NCI-H226 (cell line): Measurements from ENCODE around the gene ASPM.
"Not testable (repeated sequence)": the region's sequence is repeated elsewhere in the genome, so short reads cannot be mapped to it uniquely, and the experiment has no call there.

Experiments used
- DNase-seq: peaks from one replicate; pipeline ENCODE4 v3.0.0-alpha.2; 2015

ASPM gene

GRCh38 chr1:197144570-197145325 lies 1.7 kb downstream of the ASPM start:
- DNase-seq: no peak

GRCh38 chr1:197143276-197143675 lies 3.2 kb downstream of the ASPM start:
- DNase-seq: no peak

DNA sequence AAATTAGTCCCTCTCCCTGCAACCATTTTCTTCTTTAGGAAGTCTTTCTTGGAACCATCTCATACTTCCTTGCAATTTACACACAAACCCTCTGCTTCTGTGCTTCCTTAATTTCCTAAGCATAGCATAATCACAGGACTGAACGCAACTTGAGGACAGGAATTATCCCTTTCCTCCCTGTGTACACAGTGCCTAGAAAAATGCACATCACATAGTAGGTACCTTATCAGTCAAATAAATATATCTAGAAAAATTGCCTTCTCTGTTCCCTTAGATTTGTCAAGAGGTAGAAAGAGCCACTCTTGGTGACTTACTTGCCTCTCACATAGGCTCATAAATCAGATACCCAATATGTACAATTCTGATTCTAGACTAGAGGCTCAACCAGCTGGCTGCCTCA lies 4.9 kb downstream of the ASPM start:
- no peak for DNase-seq

DNA sequence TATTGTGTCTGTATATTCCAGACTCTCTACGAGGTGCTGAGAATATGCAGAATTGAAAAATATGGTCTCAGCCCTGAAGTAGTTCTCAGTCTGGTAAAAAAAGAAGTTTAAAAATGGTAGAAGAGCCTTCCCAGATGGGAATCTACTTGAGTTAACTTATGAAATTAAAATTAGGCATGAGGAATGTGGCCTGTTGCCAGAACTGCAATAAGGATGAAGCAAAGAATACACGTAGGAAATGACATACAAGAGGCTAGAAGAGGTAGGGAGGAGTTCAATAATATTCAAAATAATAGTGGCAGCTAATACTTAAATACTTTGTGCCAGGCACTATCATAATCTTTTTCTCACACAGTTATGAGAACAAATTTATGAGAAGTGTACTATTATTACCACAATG lies 6.3 kb downstream of the ASPM start:
- DNase-seq: no peak

- no peak for DNase-seq
Measured at GRCh38 chr1:197139169-197139568, 7.3 kb downstream of the ASPM start.

- no peak for DNase-seq
Measured at GRCh38 chr1:197137322-197137721, 9.1 kb downstream of the ASPM start.

- DNase-seq: peak; percentile 80
Measured at GRCh38 chr1:197130677-197131304, 15.7 kb downstream of the ASPM start.

DNA sequence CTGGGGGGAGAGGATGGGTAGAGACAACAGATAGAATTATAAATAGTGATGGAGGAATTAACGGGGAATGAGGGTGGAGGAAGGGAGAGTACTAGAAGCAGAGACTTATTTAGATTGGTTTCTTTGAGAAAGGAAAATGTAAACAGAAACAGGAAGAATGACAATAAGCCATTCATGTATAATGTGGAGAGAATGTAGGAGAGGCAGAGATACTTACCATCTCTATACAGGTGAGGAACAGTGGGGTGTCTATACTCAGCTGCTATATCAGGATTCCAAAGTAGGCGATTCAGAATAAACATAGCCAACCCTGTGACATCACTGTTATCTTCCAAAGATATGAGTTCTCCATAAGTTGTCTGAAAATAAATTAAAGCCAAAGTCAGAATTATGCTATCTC lies 16.8 kb downstream of the ASPM start:
- peak; percentile 46 for DNase-seq

DNA sequence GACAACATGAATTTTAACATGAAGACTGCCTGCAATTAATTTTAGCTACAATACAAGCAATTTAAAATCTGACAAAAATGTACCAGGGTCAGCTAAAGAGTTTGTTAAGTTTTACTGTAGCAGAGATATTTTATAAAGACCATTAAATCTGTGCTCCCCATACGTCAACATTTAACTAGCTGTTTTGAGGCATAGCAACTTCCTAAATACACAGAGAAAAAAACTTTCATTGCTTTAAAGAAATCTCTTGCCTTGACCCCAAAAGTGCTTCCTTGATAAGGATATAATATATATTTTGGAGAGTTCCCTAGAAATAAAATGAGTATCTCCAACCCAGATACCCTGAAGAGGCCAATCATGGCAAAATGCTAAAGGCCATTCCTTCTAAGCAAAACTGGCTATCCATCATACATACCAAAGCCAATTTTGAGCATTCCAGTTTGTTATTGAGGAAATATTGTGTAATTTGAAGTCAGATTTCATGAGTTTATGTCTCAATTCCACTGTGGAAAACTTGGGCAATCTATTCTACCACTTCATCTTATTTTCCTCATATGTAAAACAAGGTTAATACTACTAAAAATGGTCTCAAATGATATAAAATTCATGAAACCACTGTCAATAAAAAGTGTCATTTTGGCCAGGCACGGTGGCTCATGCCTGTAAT lies 19.1 kb downstream of the ASPM start:
- DNase-seq: no peak

DNA sequence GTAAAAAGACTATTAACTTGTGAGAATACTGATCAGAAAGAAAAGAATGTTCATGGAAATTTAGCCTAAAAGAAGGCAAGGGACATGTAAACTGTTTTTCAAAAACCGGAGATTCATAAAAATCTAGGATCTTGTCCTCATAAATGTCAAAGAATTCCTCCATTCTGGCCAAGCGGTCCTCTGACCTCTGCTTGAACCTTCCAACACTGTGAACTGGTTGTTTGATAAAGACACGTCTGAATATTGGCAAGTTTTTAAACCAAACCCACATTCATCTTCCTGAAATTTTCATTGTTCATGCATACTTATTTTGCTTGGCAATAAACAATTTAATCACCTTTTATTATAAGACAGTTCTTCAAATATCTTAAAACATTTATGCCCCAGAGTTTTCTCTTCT lies 19.8 kb downstream of the ASPM start:
- no peak for DNase-seq

DNA sequence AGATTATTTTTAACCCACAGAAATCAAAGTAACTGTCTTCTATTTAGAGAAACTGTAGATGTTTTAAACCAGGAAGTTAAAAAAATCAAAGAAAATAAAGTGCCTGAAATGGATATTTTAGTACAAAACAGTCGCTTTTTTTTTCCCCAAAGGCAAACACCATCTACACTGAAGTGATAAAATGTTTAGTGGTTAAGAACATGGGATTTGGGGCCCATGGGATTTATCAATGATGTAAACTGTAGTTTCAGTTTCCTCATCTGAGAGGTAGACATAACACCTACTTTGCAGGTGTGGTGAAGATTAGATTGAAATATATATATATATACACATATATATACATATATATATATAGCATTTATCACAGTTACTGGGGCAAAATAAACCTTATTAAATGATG lies 22.1 kb downstream of the ASPM start:
- DNase-seq: no peak

GRCh38 chr1:197116156-197116555 lies 30.3 kb downstream of the ASPM start:
- no peak for DNase-seq

- DNase-seq: no peak
Measured at GRCh38 chr1:197106869-197107268, 39.6 kb downstream of the ASPM start.

DNA sequence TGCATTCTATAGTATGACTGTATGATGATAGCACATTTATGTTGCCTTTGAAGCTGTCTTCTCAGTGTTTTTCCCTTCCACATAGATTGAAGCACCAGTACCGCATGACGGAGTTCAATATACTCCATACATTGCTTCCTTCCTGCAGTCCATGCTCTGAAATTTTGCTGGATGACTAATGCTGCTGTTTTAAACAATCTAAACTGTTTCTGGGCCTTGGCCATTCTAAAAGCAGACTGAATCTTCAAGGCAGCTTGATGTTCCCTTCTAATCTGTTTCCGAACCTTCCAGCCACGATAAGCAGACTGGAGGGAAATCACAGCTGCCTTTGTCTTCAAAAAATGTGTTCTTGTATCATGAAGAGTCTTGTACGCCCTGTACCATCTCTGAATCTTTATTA lies 43.2 kb downstream of the ASPM start:
- no peak for DNase-seq

DNA sequence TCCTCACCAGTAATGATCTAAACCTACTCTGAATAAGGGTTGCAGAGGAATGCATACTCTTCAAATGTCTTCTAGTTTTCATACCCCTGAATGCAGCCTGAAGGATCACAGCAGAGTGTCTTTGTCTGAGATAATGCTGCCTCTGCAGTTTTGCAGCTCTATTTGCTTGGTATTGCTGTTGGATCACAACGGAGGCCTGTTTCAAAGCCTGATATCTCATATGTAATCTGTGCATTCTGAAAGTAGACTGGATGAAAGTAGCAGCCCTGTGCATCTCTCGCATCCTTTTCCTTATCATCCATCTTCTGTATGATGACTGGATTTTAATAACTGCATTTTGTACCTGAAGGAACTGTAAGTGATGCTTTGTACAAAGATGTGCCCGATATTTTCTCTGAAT lies 44.5 kb downstream of the ASPM start:
- DNase-seq: no peak

DNA sequence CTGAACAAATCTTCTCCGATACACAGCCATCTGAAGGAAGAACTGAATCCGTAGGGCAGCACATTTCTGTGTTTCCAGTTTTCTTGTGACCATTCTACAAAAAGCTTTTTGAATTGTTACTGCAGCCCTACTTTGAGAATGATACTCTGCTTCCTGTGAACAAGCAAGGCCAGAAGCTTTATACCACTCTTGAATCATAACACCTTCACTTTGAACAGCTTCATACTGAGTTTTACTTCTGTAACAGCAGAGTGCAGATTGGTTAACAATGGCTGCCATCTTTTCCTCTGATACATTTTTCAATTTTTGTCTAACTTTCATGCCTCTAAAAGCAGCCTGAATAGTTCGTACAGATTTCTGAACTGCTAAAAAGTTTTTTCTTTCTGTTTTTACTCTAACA lies 45.8 kb downstream of the ASPM start:
- DNase-seq: no peak

GRCh38 chr1:197099444-197099843 lies 47.0 kb downstream of the ASPM start:
- no peak for DNase-seq

- not testable (repeated sequence) for DNase-seq
Measured at GRCh38 chr1:197096971-197097370, 49.5 kb downstream of the ASPM start.

DNA sequence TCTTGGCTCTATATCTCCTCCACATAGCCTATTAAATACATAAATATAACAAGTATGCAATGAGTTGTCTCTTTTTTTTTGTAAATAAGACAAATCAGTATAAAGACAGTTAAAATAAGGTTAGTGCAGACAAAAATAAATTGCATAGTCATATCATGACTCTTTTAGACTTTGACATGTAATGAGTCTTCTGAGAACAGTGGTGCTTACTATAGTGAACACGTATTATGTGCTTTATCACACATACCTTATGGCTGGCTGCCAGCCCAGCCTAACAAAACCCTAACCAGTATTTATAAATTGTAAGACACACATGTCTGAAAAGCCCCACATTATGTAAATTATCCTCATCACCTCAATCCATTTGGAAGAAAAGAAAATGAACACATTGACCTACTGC lies 50.3 kb downstream of the ASPM start:
- no peak for DNase-seq

DNA sequence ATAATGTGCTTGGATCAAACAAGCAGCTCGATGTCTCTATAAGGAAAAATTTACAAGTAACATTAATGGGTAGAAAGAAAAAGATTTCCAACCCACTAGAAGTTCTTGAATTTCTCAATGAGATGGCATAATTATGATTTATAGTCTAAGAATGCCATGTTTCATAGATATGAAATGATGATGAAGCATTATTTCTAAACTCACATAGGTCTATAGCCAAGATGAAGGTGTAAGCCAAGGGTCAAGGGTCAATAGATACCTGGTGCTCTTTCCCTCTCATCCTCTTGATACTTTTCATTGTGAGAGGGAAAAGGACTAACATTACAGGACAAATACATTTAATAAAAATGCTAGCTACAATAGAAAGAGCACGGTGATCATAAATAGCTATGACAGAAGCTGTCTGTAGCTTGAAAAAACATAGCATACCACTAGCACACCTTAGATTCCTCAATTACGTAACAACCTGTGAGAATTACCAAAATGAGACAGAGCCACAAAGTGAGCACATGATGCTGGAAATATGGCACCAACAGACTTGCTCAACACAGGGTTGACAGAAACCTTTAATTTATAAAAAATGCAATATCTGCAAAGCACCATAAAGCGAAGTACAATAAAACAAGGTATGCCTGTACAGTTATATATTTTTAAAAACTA lies 53.1 kb downstream of the ASPM start:
- peak; percentile 3 for DNase-seq

DNA sequence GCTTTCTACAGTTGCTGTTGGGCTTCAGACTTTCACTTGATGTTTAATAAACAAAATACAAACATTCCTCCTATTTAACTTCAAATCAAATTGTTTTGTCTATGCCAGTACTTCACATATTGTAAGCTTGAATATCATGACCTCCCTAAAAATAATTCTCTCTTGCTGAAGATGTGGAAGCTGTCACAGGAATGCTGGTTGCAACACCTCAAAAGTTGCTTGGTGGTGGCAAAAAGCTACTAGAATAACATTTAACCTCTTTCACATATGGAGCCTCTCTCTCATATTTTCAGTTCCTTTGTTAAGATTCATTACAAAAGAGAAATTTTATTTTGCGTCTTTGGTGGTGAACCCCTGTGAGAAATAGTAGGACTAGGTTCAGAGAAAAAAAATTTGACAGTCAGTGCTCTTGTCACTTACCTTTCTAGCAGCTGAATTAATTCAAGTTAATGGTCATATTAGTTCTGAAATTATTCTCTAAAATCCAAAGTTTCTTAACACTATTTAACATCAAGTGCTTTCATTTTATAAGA lies 53.9 kb downstream of the ASPM start:
- DNase-seq: no peak

DNA sequence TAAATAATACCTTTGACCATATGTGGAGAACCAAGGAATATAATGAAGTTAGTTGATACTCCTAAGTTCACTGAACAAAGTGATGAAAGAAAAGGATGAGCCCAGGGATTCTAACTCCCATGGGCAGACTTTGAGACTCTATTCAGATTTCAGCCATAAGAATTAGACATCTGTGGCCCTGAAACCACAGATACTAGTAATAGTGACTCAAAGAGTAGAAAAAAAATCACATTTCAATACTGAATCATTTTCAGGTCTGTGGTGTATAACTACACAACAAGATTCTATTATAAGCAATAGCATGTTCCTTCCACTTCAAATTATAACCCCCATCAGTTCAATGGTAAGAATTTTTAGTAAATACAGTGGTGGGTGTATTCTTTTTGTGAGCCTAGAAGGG lies 63.0 kb downstream of the ASPM start:
- DNase-seq: no peak

- DNase-seq: no peak
Measured at GRCh38 chr1:197081117-197081753, 65.2 kb downstream of the ASPM start.
